ENCODE results near the gene PPM1F. TPM values are rescaled to one million over a fixed set of nuclear protein-coding genes. Genes with fewer than 3 reads are reported as not detected.

PPM1F gene
- total RNA-seq, 1 experiment from 2014 or later, result 21.1 TPM

GRCh38 chr22:21920341-21921183, 32.1 kb downstream of the PPM1F start:
- H2BK120ac ChIP-seq (ENCODE audit: low read depth, low read length, poor library complexity, severe bottlenecking), result no peak overlapping the region
- H3K9me3 Mint-ChIP-seq, result no peaks in the 10 kb centered on the region
- H3K27me3 ChIP-seq (ENCODE audit: insufficient read depth, low read length), result no peaks in the 10 kb centered on the region
- no peak overlapping the region for H2AK5ac ChIP-seq (ENCODE audit: insufficient read length, low read length)
- H3K23ac ChIP-seq (ENCODE audit: insufficient read length, low read depth, low read length), result no peak overlapping the region
- H4K5ac ChIP-seq (ENCODE audit: insufficient read length, low read depth, low read length), result no peak overlapping the region
- H3K9ac ChIP-seq (ENCODE audit: extremely low read depth, insufficient read length, low read length), result no peak overlapping the region
- no peak overlapping the region for H4K91ac ChIP-seq (ENCODE audit: insufficient read length, low read depth, low read length)
- no peak overlapping the region for H2BK20ac ChIP-seq (ENCODE audit: low read depth, low read length, poor library complexity, severe bottlenecking)
- peaks cover 51 to 66% of the 10 kb centered on the region in 2 experiments for H3K4me1 Mint-ChIP-seq
- peak overlapping the region; percentile 58 for H2BK12ac ChIP-seq (ENCODE audit: insufficient read length, low read depth, low read length)
- H2AFZ ChIP-seq (ENCODE audit: low read length), result no peak overlapping the region
- no peak overlapping the region for H2BK5ac ChIP-seq (ENCODE audit: insufficient read length, low read length)
- no peak overlapping the region for H3K4ac ChIP-seq (ENCODE audit: low read depth, low read length)
- H4K8ac ChIP-seq (replicated peaks; ENCODE audit: insufficient read length, low read depth, low read length), result no peak overlapping the region
- peaks cover 8% of the 10 kb centered on the region; the same call in 1 of the 2 replicates for H3K4me1 ChIP-seq (ENCODE audit: insufficient read depth, low read length)
- H3K27ac Mint-ChIP-seq, result peak overlapping the region; percentile 82 to 94 (median 93); a peak in 5 of 7 replicates
- no peak overlapping the region for H2BK15ac ChIP-seq (ENCODE audit: low read depth, low read length)
- no peak overlapping the region for H3K27ac ChIP-seq (ENCODE audit: insufficient read length, low read depth, low read length)
- peak overlapping the region in 1 of 2 experiments; percentile 42; a peak in 1 of 5 replicates for H3K4me3 Mint-ChIP-seq
- peaks cover under 1% of the 10 kb centered on the region; the same call in 1 of the 2 replicates for H3K27me3 Mint-ChIP-seq (ENCODE audit: low read depth)
- H3K79me2 ChIP-seq (ENCODE audit: insufficient read depth, low read length), result no peaks in the 10 kb centered on the region
- H3K36me3 Mint-ChIP-seq (ENCODE audit: insufficient read depth in 1 of 3, low read depth in 3 of 3), result peaks cover 2 to 4% (median 2%) of the 10 kb centered on the region in 3 experiments; a peak in 2 of 7 replicates
- no CpG with 5 or more reads among the region's 16 CpGs for WGBS (ENCODE audit: extremely low coverage, insufficient read length, low lambda C conversion rate)
- no peak for TF ChIP-seq CTCF (conservative IDR thresholded peaks at IDR 0.05)
- H4K20me1 ChIP-seq (ENCODE audit: control insufficient read depth, insufficient read depth, insufficient read length), result no peaks in the 10 kb centered on the region
- H3T11ph ChIP-seq (ENCODE audit: low read length), result no peak overlapping the region
- no peak overlapping the region for H3K4me2 ChIP-seq (ENCODE audit: insufficient read depth, insufficient read length, low read length)
- peak overlapping the region; percentile 2 for H3K18ac ChIP-seq (ENCODE audit: insufficient read length, low read depth, low read length)
- H3K9me3 ChIP-seq (ENCODE audit: control insufficient read depth, low read depth, low read length), result no peaks in the 10 kb centered on the region
- no peaks in the 10 kb centered on the region for H3K79me1 ChIP-seq (ENCODE audit: insufficient read depth, low read depth, low read length, poor library complexity, severe bottlenecking)
- no peak overlapping the region for H3K56ac ChIP-seq (ENCODE audit: insufficient read length, low read depth, low read length)
- DNase-seq, result no peak
- no peaks in the 10 kb centered on the region for H3K23me2 ChIP-seq (ENCODE audit: insufficient read length, low read depth, low read length, poor library complexity, severe bottlenecking)
- H3K14ac ChIP-seq (ENCODE audit: insufficient read depth, low read length), result peak overlapping the region; percentile 44; the same call in 1 of the 2 replicates

Measured in H9 (cell line).